Adipocyte (in vitro differentiated cells): ENCODE results near the gene KCNAB2.

ENCODE experiments used
- DNase-seq: peaks from one replicate; pipeline ENCODE4 v3.0.0-alpha.2; 2015; ENCODE audit warnings: low read depth
- H3K27me3 ChIP-seq: replicated peaks from 2 replicates; pipeline ENCODE4 v1.7.0; 2013; ENCODE audit warnings: mild to moderate bottlenecking, low read length, moderate library complexity; ENCODE audit not compliant: control insufficient read depth, insufficient read depth
- H3K36me3 ChIP-seq: 2 replicates; pipeline ENCODE4 v1.7.0; 2013; ENCODE audit warnings: low read length, mild to moderate bottlenecking, moderate library complexity; ENCODE audit not compliant: control insufficient read depth, insufficient read depth, severe bottlenecking
- H3K4me1 ChIP-seq: 2 replicates; pipeline ENCODE4 v1.7.0; 2013; ENCODE audit warnings: mild to moderate bottlenecking, low read length, moderate library complexity; ENCODE audit not compliant: control insufficient read depth, insufficient read depth
- H3K4me3 ChIP-seq: 2 replicates; pipeline ENCODE4 v1.7.0; 2013; ENCODE audit warnings: mild to moderate bottlenecking, low read length, moderate library complexity
- H3K9ac ChIP-seq: 2 replicates; pipeline ENCODE4 v1.7.0; 2013; ENCODE audit warnings: mild to moderate bottlenecking, low read length, moderate library complexity
- H3K9me3 ChIP-seq: 2 replicates; pipeline ENCODE4 v1.7.0; 2013; ENCODE audit warnings: mild to moderate bottlenecking, low read length, moderate library complexity; ENCODE audit not compliant: control insufficient read depth

Gene KCNAB2

DNA sequence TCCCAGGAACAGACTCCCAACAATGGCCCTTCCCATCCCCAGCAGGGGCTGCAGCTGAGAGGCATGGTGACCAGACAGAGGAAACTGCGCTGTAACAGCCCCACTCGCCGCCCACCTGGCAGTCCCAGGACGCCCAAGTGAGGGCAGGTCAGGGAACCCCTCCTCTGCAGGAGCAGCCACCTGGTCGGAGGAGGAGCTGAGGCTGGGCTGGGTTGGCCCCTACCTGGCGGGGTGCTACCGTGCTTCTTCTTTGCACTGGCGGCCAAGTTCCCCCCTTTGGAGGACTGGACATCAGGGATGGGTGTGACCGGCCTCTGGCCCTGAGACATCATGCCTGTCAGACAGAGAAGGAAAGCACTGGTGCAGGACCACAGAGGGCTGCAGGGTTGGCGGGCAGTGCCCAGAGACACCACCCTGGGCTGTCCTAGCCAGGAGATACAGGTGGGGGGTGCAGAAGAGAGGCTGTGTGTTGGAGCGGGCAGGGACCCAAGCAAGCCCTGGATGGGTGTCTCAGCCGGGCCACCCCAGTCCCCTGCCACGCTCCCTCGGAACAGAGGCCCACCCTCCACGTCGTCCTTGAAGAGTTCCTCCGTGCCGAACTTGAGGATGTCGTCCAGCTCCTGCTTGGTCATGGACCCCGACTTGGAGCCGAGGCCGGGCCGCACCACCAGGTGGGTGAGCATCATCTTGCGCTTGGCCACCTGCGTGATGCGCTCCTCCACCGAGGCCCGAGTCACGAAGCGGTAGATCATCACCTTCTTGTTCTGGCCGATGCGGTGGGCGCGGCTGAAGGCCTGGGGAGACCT lies 82.8 kb downstream of the KCNAB2 start:
- Histone ChIP-seq H3K4me3 (no peak overlapping the region), H3K9ac (no peak overlapping the region), H3K9me3 (peaks cover 18% of the 10 kb centered on the region), H3K36me3 (no peaks in the 10 kb centered on the region), H3K4me1 (peaks cover 3% of the 10 kb centered on the region), H3K27me3 (peaks cover 37% of the 10 kb centered on the region)
- DNase-seq: no peak

GRCh38 chr1:6129313-6129712 lies 83.6 kb downstream of the KCNAB2 start:
- H3K9me3 ChIP-seq: peaks cover 18% of the 10 kb centered on the region
- H3K36me3 ChIP-seq: no peaks in the 10 kb centered on the region
- peaks cover 3% of the 10 kb centered on the region for H3K4me1 ChIP-seq
- peaks cover 37% of the 10 kb centered on the region for H3K27me3 ChIP-seq
- no peak overlapping the region for H3K9ac ChIP-seq
- no peak overlapping the region for H3K4me3 ChIP-seq
- no peak for DNase-seq

DNA sequence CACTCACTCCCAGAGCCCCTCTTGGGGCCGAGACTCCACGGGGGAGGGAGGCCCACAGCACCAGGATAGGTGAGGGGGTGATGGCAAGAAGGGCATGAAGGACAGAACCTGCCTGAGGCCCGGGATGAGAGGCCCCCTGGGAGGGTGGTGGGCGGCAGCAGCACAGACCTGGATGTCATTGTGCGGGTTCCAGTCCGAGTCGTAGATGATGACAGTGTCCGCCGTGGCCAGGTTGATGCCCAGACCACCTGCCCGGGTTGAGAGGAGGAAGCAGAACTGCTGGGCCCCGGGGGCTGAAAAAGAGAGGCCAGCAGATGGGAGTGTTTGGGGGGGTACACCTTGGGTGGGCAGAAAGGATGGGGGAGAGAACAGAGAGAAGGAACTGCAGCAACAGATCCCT lies 84.3 kb downstream of the KCNAB2 start:
- peaks cover 3% of the 10 kb centered on the region for H3K4me1 ChIP-seq
- H3K27me3 ChIP-seq: peaks cover 40% of the 10 kb centered on the region
- no peak overlapping the region for H3K4me3 ChIP-seq
- no peaks in the 10 kb centered on the region for H3K36me3 ChIP-seq
- peaks cover 18% of the 10 kb centered on the region for H3K9me3 ChIP-seq
- DNase-seq: no peak
- H3K9ac ChIP-seq: no peak overlapping the region

DNA sequence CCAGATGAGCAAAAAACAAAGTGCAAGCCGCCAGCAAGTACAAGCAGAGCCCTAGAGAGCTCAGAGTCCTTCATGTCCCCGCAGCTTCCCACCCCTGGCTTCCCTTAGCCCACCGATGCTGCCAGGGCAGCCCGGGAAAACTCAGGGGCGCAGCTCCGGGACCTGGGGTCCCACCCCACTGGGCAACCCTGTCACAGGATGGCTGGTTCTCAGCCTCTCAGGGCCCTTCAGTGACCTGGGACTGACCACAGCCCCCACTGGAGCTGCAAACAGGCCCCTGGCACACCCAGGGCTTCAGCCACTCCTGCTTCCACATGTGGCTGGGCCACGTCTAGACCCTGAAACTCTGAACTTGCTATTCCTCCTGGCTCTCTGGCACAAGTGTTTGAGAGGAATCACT lies 84.9 kb downstream of the KCNAB2 start:
- H3K9ac ChIP-seq: no peak overlapping the region
- peaks cover 3% of the 10 kb centered on the region for H3K4me1 ChIP-seq
- no peak for DNase-seq
- no peak overlapping the region for H3K4me3 ChIP-seq
- peaks cover 18% of the 10 kb centered on the region for H3K9me3 ChIP-seq
- peaks cover 34% of the 10 kb centered on the region for H3K27me3 ChIP-seq
- H3K36me3 ChIP-seq: no peaks in the 10 kb centered on the region

DNA sequence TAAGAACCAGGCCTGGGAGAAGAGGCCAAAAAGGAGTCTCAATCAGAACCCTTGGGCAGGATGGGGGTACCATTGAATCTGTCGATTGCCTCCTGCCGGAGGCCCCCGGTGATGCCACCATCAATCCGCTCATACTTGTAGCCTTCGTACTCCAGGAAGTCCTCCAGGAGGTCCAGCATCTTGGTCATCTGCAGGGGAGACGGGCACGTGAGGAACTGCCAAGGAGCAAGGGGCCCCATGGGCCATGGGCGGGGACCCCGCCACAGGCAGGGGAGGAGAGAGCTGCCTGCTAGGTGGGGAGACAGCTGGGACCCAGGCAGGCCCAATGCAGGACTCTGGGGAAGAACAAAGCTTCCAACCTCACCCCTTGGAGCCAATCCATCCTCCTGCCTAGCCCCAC lies 85.9 kb downstream of the KCNAB2 start:
- H3K4me3 ChIP-seq: no peak overlapping the region
- peaks cover 18% of the 10 kb centered on the region for H3K9me3 ChIP-seq
- peaks cover 3% of the 10 kb centered on the region for H3K4me1 ChIP-seq
- H3K9ac ChIP-seq: no peak overlapping the region
- DNase-seq: no peak
- no peaks in the 10 kb centered on the region for H3K36me3 ChIP-seq
- peaks cover 35% of the 10 kb centered on the region for H3K27me3 ChIP-seq

- Histone ChIP-seq H3K9ac (no peak overlapping the region), H3K4me1 (no peaks in the 10 kb centered on the region), H3K4me3 (no peak overlapping the region), H3K9me3 (peaks cover 18% of the 10 kb centered on the region), H3K36me3 (no peaks in the 10 kb centered on the region), H3K27me3 (peaks cover 42% of the 10 kb centered on the region)
- no peak for DNase-seq
Measured at GRCh38 chr1:6133146-6133895, 87.6 kb downstream of the KCNAB2 start.

GRCh38 chr1:6134206-6134605 lies 88.5 kb downstream of the KCNAB2 start:
- Histone ChIP-seq H3K9me3 (peaks cover 18% of the 10 kb centered on the region), H3K36me3 (no peaks in the 10 kb centered on the region), H3K4me1 (no peaks in the 10 kb centered on the region), H3K9ac (no peak overlapping the region), H3K4me3 (no peak overlapping the region), H3K27me3 (peaks cover 41% of the 10 kb centered on the region)
- no peak for DNase-seq

- no peak for DNase-seq
- no peaks in the 10 kb centered on the region for H3K36me3 ChIP-seq
- peaks cover 18% of the 10 kb centered on the region for H3K9me3 ChIP-seq
- peaks cover 43% of the 10 kb centered on the region for H3K27me3 ChIP-seq
- no peak overlapping the region for H3K9ac ChIP-seq
- no peaks in the 10 kb centered on the region for H3K4me1 ChIP-seq
- H3K4me3 ChIP-seq: no peak overlapping the region
Measured at GRCh38 chr1:6134741-6135510, 89.2 kb downstream of the KCNAB2 start.

DNA sequence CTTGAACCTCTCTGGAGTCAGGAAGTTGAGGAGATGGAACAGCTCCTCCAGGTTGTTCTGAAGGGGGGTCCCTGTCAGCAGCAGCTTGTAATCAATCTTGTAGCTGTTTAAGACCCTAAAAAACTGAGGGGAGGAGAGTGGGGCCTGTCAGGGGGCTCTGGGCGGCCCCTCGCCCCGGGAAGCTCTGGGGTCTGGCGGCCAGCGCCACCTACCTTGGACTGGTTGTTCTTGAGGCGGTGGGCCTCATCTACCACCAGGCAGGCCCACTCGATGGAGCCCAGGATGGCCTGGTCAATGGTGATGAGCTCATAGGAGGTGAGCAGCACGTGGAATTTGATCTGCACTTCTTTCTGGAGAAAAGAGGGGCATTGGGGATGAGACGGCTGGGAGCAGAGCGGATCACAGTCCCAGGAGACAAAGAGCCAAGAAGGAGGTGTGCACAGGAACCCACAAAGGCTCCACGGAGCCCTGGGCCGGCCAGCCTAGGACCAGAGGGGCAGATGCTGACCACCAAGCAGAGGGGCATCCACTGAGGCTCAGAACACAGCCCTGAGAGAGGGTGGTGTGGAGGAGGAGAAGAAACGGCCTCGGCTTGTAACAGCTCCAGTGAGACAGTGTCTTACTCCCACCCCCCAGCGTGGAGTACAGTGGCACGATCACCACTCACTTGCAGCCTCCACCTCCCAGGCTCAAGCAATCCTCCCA lies 91.0 kb downstream of the KCNAB2 start:
- H3K4me1 ChIP-seq: no peaks in the 10 kb centered on the region
- DNase-seq: no peak
- no peaks in the 10 kb centered on the region for H3K36me3 ChIP-seq
- peaks cover 13% of the 10 kb centered on the region for H3K9me3 ChIP-seq
- no peak overlapping the region for H3K9ac ChIP-seq
- no peak overlapping the region for H3K4me3 ChIP-seq
- H3K27me3 ChIP-seq: peaks cover 44% of the 10 kb centered on the region

DNA sequence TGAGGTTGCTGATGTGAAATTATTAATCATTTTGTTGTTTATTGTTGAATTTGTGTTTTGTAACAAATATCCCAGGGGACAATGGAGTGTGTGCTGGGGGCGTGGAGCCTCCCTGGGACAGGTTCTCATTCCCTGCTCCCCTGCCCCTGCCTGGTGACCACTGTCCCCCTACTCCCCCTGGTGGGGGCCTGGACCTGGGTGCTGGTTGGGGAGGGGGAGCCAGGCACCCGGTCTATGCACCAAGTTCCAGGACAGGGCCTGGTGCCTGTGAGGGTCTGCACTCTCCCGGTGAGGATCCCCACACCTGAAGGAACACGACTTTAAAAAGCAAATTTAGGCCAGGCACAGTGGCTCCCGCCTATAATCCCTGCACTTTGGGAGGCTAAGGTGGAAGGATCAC lies 92.1 kb downstream of the KCNAB2 start:
- Histone ChIP-seq H3K36me3 (no peaks in the 10 kb centered on the region), H3K4me3 (no peak overlapping the region), H3K27me3 (peaks cover 47% of the 10 kb centered on the region), H3K4me1 (no peaks in the 10 kb centered on the region), H3K9ac (no peak overlapping the region), H3K9me3 (peaks cover 2% of the 10 kb centered on the region)
- no peak for DNase-seq

DNA sequence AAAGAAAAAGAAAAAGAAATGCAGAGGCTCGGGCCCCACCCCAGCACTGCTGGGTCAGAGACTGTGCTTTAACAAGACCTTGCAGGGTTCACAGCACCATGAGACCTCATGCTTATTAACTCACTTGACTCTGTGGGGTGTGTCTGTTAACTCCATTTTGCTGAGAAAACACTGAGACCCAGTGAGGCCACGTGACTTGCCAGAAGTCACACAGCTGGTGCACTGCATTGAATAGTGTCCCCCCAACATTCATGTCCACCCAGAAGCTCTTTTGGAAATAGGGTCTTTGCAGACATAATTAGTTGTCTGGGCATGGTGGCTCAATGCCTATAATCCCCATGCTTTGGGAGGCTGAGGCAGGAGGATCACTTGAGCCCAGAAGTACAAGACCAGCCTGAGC lies 94.7 kb downstream of the KCNAB2 start:
- no peak for DNase-seq

More for the DNA sequence above, 94.7 kb downstream of the KCNAB2 start:
- H3K9me3 ChIP-seq: no peaks in the 10 kb centered on the region
- H3K27me3 ChIP-seq: peaks cover 57% of the 10 kb centered on the region
- H3K36me3 ChIP-seq: no peaks in the 10 kb centered on the region
- H3K4me1 ChIP-seq: peaks cover 2% of the 10 kb centered on the region
- H3K4me3 ChIP-seq: no peak overlapping the region
- H3K9ac ChIP-seq: no peak overlapping the region
